Stimulated activated CD8-positive, alpha-beta memory T cell treated with anti-CD3 and anti-CD28 coated beads, Interleukin-7, amount 100 ng/mL, for 1 hour (primary cell): ENCODE data around the gene TSHZ1.

Experiments used
- DNase-seq, 2 donors: peaks; one replicate each; pipeline ENCODE4 v3.0.0-alpha.2; 2020; ENCODE audit warnings: low read depth in 2 of 2

TSHZ1 gene

GRCh38 chr18:75220551-75221355 lies 10.2 kb downstream of the TSHZ1 start:
- DNase-seq = no peak

- DNase-seq = no peak
Observed at GRCh38 chr18:75221397-75221796, 10.8 kb downstream of the TSHZ1 start.

- DNase-seq = no peak
Observed at GRCh38 chr18:75221897-75222296, 11.3 kb downstream of the TSHZ1 start.

- no peak for DNase-seq
Observed at GRCh38 chr18:75222407-75222806, 11.8 kb downstream of the TSHZ1 start.

- no peak for DNase-seq
Observed at GRCh38 chr18:75223687-75224347, 13.2 kb downstream of the TSHZ1 start.

- no peak for DNase-seq
Observed at GRCh38 chr18:75226286-75226955, 15.8 kb downstream of the TSHZ1 start.

GRCh38 chr18:75226956-75227316 lies 16.3 kb downstream of the TSHZ1 start:
- DNase-seq = no peak

GRCh38 chr18:75227535-75228296 lies 17.1 kb downstream of the TSHZ1 start:
- DNase-seq = no peak

GRCh38 chr18:75228967-75229366 lies 18.4 kb downstream of the TSHZ1 start:
- no peak for DNase-seq

GRCh38 chr18:75229437-75229836 lies 18.8 kb downstream of the TSHZ1 start:
- no peak for DNase-seq

GRCh38 chr18:75230163-75231052 lies 19.8 kb downstream of the TSHZ1 start:
- no peak for DNase-seq

- DNase-seq = no peak
Observed at GRCh38 chr18:75231053-75231406, 20.4 kb downstream of the TSHZ1 start.

- no peak for DNase-seq
Observed at GRCh38 chr18:75234901-75235300, 24.3 kb downstream of the TSHZ1 start.

GRCh38 chr18:75235896-75236295 lies 25.3 kb downstream of the TSHZ1 start:
- no peak for DNase-seq

- no peak for DNase-seq
Observed at GRCh38 chr18:75238100-75238499, 27.5 kb downstream of the TSHZ1 start.

- no peak for DNase-seq
Observed at GRCh38 chr18:75238786-75239185, 28.2 kb downstream of the TSHZ1 start.

- DNase-seq = no peak
Observed at GRCh38 chr18:75240433-75240832, 29.8 kb downstream of the TSHZ1 start.

GRCh38 chr18:75241705-75242104 lies 31.1 kb downstream of the TSHZ1 start:
- no peak for DNase-seq

- no peak for DNase-seq
Observed at GRCh38 chr18:75244351-75245313, 34.0 kb downstream of the TSHZ1 start.
